GM23338 (cell line): Measurements from ENCODE around the gene PAM. TPM values are rescaled to one million over a fixed set of nuclear protein-coding genes. Genes with fewer than 3 reads are reported as not detected.

Experiments
- ATAC-seq: fragments of 200-7000 bp; cut with Tn5 transposase; 3 replicates; pipeline ENCODE4 v1.9.1; 2020
- DNase-seq: peaks from one replicate; pipeline ENCODE4 v3.0.0-alpha.2; 2015; ENCODE audit warnings: low spot score
- H2AFZ ChIP-seq: fragments of 200-600 bp; sonication (generic); 2 replicates; pipeline ENCODE4 v1.8.0; 2016; ENCODE audit warnings: antibody characterized with exemption, mild to moderate bottlenecking, moderate library complexity
- H3F3A ChIP-seq: fragments of 200-600 bp; sonication (generic); replicated peaks from 2 replicates; pipeline ENCODE4 v1.8.0; 2017; ENCODE audit warnings: antibody characterized with exemption, mixed run types, low read depth
- H3K27ac ChIP-seq: fragments of 200-600 bp; sonication (generic); 2 replicates; pipeline ENCODE4 v1.6.1; 2016; ENCODE audit warnings: low read depth
- H3K27me3 ChIP-seq: fragments of 200-600 bp; sonication (generic); 2 replicates; pipeline ENCODE4 v1.8.0; 2016; ENCODE audit warnings: mild to moderate bottlenecking, mixed run types, moderate library complexity; ENCODE audit not compliant: insufficient read depth
- H3K36me3 ChIP-seq: fragments of 200-600 bp; sonication (generic); 2 replicates; pipeline ENCODE4 v1.8.0; 2016; ENCODE audit warnings: mild to moderate bottlenecking; ENCODE audit not compliant: insufficient read depth
- H3K4me1 ChIP-seq: fragments of 200-600 bp; sonication (generic); 2 replicates; pipeline ENCODE4 v1.8.0; 2016; ENCODE audit warnings: mild to moderate bottlenecking, moderate library complexity; ENCODE audit not compliant: insufficient read depth
- H3K4me2 ChIP-seq: fragments of 200-600 bp; sonication (generic); 2 replicates; pipeline ENCODE4 v1.7.1; 2017; ENCODE audit warnings: mixed run types
- H3K4me3 ChIP-seq: fragments of 200-600 bp; sonication (generic); 2 replicates; pipeline ENCODE4 v1.6.1; 2016; ENCODE audit warnings: mixed run types
- H3K79me2 ChIP-seq: fragments of 200-600 bp; sonication (generic); replicated peaks from 2 replicates; pipeline ENCODE4 v1.8.0; 2017; ENCODE audit warnings: mild to moderate bottlenecking; ENCODE audit not compliant: insufficient read depth
- H3K9me2 ChIP-seq: fragments of 200-600 bp; sonication (generic); 2 replicates; pipeline ENCODE4 v1.8.0; 2017; ENCODE audit not compliant: insufficient read depth
- H4K20me1 ChIP-seq: fragments of 200-600 bp; sonication (generic); replicated peaks from 2 replicates; pipeline ENCODE4 v1.8.0; 2017; ENCODE audit warnings: mild to moderate bottlenecking; ENCODE audit not compliant: insufficient read depth
- H3K27ac Mint-ChIP-seq: 2 replicates; pipeline ENCODE4 v1.8.0; 2020; ENCODE audit warnings: inconsistent platforms, mild to moderate bottlenecking, moderate library complexity, mixed read lengths
- H3K27me3 Mint-ChIP-seq: 3 replicates; pipeline ENCODE4 v1.8.0; 2022; ENCODE audit warnings: low read depth, mild to moderate bottlenecking, moderate library complexity, mixed read lengths, inconsistent platforms; ENCODE audit not compliant: insufficient read depth, poor library complexity
- H3K36me3 Mint-ChIP-seq: 3 replicates; pipeline ENCODE4 v1.8.0; 2021; ENCODE audit warnings: low read depth, mild to moderate bottlenecking, inconsistent platforms, moderate library complexity, mixed read lengths
- H3K4me1 Mint-ChIP-seq: 3 replicates; pipeline ENCODE4 v1.8.0; 2020; ENCODE audit warnings: mild to moderate bottlenecking, inconsistent platforms, mixed read lengths
- H3K4me3 Mint-ChIP-seq: 3 replicates; pipeline ENCODE4 v1.8.0; 2021; ENCODE audit warnings: moderate library complexity, mild to moderate bottlenecking, inconsistent platforms, mixed read lengths
- H3K9me3 Mint-ChIP-seq: 3 replicates; pipeline ENCODE4 v1.8.0; 2020; ENCODE audit warnings: moderate library complexity, mild to moderate bottlenecking, inconsistent platforms, mixed read lengths
- CREB1 ChIP-seq: fragments of 250-450 bp; sonication (Bioruptor Pico); IDR thresholded peaks from 2 replicates; pipeline ENCODE4 v1.5.0; 2020; ENCODE audit warnings: low read depth, mild to moderate bottlenecking, moderate library complexity
- EZH2 ChIP-seq: fragments of 200-600 bp; sonication (generic); IDR thresholded peaks from one replicate; pipeline ENCODE4 v1.8.0; 2017; ENCODE audit warnings: antibody characterized with exemption, mild to moderate bottlenecking, low read depth; ENCODE audit not compliant: unreplicated experiment
- EZH2phosphoT487 ChIP-seq: fragments of 200-600 bp; sonication (generic); IDR thresholded peaks from one replicate; pipeline ENCODE4 v1.8.1; 2018; ENCODE audit warnings: antibody characterized with exemption; ENCODE audit not compliant: unreplicated experiment
- JUNB ChIP-seq: IDR thresholded peaks from one replicate; pipeline ENCODE4 v1.6.1; 2016; ENCODE audit warnings: antibody characterized with exemption; ENCODE audit not compliant: unreplicated experiment
- NANOG ChIP-seq: IDR thresholded peaks from 2 replicates; pipeline ENCODE4 v1.6.1; 2016; ENCODE audit warnings: antibody characterized with exemption, borderline replicate concordance
- POLR2AphosphoS5 ChIP-seq: IDR thresholded peaks from 2 replicates; pipeline ENCODE4 v1.6.1; 2016; ENCODE audit warnings: antibody characterized with exemption, low read depth
- STAT1 ChIP-seq: IDR thresholded peaks from one replicate; pipeline ENCODE4 v1.6.1; 2016; ENCODE audit warnings: antibody characterized with exemption; ENCODE audit not compliant: unreplicated experiment
- ZNF114 ChIP-seq: fragments of 250-450 bp; sonication (Bioruptor Pico); IDR thresholded peaks from 2 replicates; pipeline ENCODE4 v1.5.0; 2020; ENCODE audit warnings: mild to moderate bottlenecking, moderate library complexity
- polyA plus RNA-seq: library from polyadenylated mRNA; unstranded; fragments of >200 nt; fragmentation: Nextera tagmentation; extraction: Ambion mirVana; gene quantifications from 2 replicates; pipeline ENCODE4 v1.2.1, GENCODE V29; 2016
- total RNA-seq: library from RNA; depleted of rRNA; stranded (reverse); fragments of >200 nt; shearing (Covaris generic); gene quantifications from 2 replicates; pipeline ENCODE4 v1.2.3, GENCODE V29; 2014
- TF ChIP-seq, protein P1 (sequence below): fragments of 250-450 bp; sonication (Bioruptor Pico); IDR thresholded peaks from 2 replicates; pipeline ENCODE4 v1.5.0; 2020; ENCODE audit warnings: mild to moderate bottlenecking, moderate library complexity
- TF ChIP-seq, protein P2 (sequence below), 2 experiments: fragments of 200-600 bp in 1 of 2; sonication (generic) in 1 of 2; conservative IDR thresholded peaks; 2 replicates each; pipeline versions ENCODE4 v1.5.1 to v1.6.1; 2016 to 2017; ENCODE audit warnings: antibody characterized with exemption in 2 of 2, low read depth in 2 of 2, mild to moderate bottlenecking in 2 of 2, moderate library complexity in 1 of 2
- TF ChIP-seq, protein P3 (sequence below): IDR thresholded peaks from one replicate; pipeline ENCODE4 v1.6.1; 2018; ENCODE audit warnings: antibody characterized with exemption; ENCODE audit not compliant: unreplicated experiment
- TF ChIP-seq, protein P4 (sequence below): IDR thresholded peaks from 2 replicates; pipeline ENCODE4 v1.6.1; 2016; ENCODE audit warnings: antibody characterized with exemption

The PAM gene
- total and polyA plus RNA-seq, 2 experiments from 2014 or later = 33.9 to 79.4 TPM

DNA sequence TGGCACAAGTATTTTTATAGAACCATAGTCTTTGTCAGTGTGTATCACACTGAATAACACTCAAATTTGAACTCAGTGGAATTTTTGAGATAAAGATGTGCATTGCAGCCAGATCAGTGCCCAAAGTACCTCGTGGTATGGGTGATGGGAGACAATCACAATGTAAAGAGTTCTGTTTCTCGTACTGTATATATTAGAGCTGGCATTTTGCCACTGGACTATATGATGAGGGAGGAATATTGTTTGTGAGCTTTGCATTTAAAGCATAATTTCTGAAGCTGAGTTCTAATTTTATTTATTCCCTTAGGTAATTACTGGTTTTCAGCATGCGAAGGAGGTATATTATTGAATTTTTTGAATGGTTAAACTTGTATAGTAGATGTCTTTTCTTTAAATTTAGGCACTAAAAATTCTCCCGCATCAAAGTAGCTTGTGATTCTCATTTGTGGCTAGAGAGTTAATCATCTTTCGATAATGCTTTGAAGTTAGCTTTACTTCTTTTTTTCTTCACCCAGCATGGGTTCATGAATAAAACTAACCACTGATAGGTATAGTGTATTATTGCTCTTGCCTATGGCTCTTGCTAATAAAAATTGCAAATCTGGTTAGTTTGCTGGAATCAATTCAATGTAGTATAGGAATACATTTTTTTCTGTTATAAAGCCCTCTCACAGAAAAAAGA is 43.1 kb downstream of the PAM start (continued):
- TF ChIP-seq, protein P1, sequence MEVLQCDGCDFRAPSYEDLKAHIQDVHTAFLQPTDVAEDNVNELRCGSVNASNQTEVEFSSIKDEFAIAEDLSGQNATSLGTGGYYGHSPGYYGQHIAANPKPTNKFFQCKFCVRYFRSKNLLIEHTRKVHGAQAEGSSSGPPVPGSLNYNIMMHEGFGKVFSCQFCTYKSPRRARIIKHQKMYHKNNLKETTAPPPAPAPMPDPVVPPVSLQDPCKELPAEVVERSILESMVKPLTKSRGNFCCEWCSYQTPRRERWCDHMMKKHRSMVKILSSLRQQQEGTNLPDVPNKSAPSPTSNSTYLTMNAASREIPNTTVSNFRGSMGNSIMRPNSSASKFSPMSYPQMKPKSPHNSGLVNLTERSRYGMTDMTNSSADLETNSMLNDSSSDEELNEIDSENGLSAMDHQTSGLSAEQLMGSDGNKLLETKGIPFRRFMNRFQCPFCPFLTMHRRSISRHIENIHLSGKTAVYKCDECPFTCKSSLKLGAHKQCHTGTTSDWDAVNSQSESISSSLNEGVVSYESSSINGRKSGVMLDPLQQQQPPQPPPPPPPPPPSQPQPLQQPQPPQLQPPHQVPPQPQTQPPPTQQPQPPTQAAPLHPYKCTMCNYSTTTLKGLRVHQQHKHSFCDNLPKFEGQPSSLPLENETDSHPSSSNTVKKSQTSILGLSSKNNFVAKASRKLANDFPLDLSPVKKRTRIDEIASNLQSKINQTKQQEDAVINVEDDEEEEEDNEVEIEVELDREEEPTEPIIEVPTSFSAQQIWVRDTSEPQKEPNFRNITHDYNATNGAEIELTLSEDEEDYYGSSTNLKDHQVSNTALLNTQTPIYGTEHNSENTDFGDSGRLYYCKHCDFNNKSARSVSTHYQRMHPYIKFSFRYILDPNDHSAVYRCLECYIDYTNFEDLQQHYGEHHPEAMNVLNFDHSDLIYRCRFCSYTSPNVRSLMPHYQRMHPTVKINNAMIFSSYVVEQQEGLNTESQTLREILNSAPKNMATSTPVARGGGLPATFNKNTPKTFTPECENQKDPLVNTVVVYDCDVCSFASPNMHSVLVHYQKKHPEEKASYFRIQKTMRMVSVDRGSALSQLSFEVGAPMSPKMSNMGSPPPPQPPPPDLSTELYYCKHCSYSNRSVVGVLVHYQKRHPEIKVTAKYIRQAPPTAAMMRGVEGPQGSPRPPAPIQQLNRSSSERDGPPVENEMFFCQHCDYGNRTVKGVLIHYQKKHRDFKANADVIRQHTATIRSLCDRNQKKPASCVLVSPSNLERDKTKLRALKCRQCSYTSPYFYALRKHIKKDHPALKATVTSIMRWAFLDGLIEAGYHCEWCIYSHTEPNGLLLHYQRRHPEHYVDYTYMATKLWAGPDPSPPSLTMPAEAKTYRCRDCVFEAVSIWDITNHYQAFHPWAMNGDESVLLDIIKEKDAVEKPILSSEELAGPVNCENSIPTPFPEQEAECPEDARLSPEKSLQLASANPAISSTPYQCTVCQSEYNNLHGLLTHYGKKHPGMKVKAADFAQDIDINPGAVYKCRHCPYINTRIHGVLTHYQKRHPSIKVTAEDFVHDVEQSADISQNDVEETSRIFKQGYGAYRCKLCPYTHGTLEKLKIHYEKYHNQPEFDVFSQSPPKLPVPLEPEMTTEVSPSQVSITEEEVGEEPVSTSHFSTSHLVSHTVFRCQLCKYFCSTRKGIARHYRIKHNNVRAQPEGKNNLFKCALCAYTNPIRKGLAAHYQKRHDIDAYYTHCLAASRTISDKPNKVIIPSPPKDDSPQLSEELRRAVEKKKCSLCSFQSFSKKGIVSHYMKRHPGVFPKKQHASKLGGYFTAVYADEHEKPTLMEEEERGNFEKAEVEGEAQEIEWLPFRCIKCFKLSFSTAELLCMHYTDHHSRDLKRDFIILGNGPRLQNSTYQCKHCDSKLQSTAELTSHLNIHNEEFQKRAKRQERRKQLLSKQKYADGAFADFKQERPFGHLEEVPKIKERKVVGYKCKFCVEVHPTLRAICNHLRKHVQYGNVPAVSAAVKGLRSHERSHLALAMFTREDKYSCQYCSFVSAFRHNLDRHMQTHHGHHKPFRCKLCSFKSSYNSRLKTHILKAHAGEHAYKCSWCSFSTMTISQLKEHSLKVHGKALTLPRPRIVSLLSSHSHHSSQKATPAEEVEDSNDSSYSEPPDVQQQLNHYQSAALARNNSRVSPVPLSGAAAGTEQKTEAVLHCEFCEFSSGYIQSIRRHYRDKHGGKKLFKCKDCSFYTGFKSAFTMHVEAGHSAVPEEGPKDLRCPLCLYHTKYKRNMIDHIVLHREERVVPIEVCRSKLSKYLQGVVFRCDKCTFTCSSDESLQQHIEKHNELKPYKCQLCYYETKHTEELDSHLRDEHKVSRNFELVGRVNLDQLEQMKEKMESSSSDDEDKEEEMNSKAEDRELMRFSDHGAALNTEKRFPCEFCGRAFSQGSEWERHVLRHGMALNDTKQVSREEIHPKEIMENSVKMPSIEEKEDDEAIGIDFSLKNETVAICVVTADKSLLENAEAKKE (CRISPR knock-in tag) = no peak
- TF ChIP-seq POLR2AphosphoS5 (no peak), EZH2 (no peak), STAT1 (no peak), CREB1 (CRISPR knock-in tag) (no peak), JUNB (no peak)

DNA sequence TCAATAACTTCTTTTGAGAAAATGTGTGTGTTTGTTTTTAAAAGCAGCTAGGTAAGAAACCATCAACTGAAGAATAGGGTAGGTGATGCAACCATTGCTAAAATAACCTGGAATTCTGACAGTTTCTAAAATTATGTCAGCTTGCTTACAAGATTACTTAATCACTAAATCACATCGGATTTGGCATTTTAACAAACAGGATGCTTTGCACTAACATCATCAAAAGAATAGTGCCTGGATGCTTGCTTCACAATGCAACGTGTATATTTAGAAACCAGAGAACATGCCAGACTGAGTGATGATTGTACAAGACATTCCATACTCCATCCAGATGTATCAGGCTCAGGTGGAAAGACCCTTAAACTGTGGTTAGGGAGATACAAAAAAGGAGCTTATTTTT is 43.9 kb downstream of the PAM start:
- ATAC-seq = no peak
- Mint-ChIP-seq H3K9me3 (no peaks in the 10 kb centered on the region), H3K27ac (no peak overlapping the region; the same call in 1 of the 2 replicates), H3K36me3 (0 out of 3 replicates have a peak, but pooled peaks cover 3% of the 10 kb centered on the region), H3K27me3 (peaks cover 4% of the 10 kb centered on the region), H3K4me3 (no peak overlapping the region), H3K4me1 (peaks cover 67% of the 10 kb centered on the region)
- peaks cover 9% of the 10 kb centered on the region; the same call in 1 of the 2 replicates for H3K79me2 ChIP-seq
- no peak overlapping the region for H3K27ac ChIP-seq
- H3K4me2 ChIP-seq = no peak overlapping the region; the same call in 1 of the 2 replicates
- no peaks in the 10 kb centered on the region for H3K27me3 ChIP-seq
- no peaks in the 10 kb centered on the region for H4K20me1 ChIP-seq
- DNase-seq = no peak
- H3K9me2 ChIP-seq = no peaks in the 10 kb centered on the region
- H3F3A ChIP-seq = no peaks in the 10 kb centered on the region
- no peak overlapping the region for H2AFZ ChIP-seq
- H3K36me3 ChIP-seq = no peaks in the 10 kb centered on the region
- H3K4me1 ChIP-seq = peaks cover 64% of the 10 kb centered on the region
- no peak overlapping the region for H3K4me3 ChIP-seq
- TF ChIP-seq NANOG = no peak
- TF ChIP-seq, protein P2, sequence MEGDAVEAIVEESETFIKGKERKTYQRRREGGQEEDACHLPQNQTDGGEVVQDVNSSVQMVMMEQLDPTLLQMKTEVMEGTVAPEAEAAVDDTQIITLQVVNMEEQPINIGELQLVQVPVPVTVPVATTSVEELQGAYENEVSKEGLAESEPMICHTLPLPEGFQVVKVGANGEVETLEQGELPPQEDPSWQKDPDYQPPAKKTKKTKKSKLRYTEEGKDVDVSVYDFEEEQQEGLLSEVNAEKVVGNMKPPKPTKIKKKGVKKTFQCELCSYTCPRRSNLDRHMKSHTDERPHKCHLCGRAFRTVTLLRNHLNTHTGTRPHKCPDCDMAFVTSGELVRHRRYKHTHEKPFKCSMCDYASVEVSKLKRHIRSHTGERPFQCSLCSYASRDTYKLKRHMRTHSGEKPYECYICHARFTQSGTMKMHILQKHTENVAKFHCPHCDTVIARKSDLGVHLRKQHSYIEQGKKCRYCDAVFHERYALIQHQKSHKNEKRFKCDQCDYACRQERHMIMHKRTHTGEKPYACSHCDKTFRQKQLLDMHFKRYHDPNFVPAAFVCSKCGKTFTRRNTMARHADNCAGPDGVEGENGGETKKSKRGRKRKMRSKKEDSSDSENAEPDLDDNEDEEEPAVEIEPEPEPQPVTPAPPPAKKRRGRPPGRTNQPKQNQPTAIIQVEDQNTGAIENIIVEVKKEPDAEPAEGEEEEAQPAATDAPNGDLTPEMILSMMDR (conservative IDR thresholded peaks at IDR 0.05; ENCODE audit: low read depth in 2 of 2) = no peak
- TF ChIP-seq, protein P3, sequence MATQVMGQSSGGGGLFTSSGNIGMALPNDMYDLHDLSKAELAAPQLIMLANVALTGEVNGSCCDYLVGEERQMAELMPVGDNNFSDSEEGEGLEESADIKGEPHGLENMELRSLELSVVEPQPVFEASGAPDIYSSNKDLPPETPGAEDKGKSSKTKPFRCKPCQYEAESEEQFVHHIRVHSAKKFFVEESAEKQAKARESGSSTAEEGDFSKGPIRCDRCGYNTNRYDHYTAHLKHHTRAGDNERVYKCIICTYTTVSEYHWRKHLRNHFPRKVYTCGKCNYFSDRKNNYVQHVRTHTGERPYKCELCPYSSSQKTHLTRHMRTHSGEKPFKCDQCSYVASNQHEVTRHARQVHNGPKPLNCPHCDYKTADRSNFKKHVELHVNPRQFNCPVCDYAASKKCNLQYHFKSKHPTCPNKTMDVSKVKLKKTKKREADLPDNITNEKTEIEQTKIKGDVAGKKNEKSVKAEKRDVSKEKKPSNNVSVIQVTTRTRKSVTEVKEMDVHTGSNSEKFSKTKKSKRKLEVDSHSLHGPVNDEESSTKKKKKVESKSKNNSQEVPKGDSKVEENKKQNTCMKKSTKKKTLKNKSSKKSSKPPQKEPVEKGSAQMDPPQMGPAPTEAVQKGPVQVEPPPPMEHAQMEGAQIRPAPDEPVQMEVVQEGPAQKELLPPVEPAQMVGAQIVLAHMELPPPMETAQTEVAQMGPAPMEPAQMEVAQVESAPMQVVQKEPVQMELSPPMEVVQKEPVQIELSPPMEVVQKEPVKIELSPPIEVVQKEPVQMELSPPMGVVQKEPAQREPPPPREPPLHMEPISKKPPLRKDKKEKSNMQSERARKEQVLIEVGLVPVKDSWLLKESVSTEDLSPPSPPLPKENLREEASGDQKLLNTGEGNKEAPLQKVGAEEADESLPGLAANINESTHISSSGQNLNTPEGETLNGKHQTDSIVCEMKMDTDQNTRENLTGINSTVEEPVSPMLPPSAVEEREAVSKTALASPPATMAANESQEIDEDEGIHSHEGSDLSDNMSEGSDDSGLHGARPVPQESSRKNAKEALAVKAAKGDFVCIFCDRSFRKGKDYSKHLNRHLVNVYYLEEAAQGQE = no peak
- TF ChIP-seq, protein P4, sequence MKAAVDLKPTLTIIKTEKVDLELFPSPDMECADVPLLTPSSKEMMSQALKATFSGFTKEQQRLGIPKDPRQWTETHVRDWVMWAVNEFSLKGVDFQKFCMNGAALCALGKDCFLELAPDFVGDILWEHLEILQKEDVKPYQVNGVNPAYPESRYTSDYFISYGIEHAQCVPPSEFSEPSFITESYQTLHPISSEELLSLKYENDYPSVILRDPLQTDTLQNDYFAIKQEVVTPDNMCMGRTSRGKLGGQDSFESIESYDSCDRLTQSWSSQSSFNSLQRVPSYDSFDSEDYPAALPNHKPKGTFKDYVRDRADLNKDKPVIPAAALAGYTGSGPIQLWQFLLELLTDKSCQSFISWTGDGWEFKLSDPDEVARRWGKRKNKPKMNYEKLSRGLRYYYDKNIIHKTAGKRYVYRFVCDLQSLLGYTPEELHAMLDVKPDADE = no peak
- TF ChIP-seq CREB1 (CRISPR knock-in tag) = no peak
- TF ChIP-seq STAT1 = no peak
- no peak for TF ChIP-seq EZH2phosphoT487
- TF ChIP-seq ZNF114 = no peak
